NCI-H1105 (cell line): Measurements from ENCODE around the gene RBBP6.
"Not testable (repeated sequence)": the region's sequence is repeated elsewhere in the genome, so short reads cannot be mapped to it uniquely, and the experiment has no call there.

Source experiments
- DNase-seq: peaks from one replicate; lab custom pipeline; 2025; lab: John Stamatoyannopoulos, UW

Gene RBBP6

DNA sequence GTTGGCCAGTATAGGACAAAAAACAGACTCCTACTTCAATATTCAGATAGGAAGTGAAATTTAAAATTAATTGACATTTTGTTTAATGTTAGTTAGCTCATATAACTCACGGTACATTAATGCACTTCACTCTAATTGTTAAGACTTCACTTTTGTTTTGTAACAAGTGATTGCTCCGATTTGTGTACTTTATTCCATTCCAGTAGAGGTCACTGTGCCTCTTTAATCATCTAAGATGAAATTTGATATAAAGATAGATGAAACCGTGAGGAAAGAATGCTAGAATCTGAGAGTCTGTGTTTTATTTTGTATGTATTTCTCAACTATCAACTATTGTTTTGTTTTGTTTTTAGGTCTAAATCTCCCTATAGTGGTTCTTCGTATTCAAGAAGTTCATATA lies 29.0 kb downstream of the RBBP6 start:
- DNase-seq = no peak

DNA sequence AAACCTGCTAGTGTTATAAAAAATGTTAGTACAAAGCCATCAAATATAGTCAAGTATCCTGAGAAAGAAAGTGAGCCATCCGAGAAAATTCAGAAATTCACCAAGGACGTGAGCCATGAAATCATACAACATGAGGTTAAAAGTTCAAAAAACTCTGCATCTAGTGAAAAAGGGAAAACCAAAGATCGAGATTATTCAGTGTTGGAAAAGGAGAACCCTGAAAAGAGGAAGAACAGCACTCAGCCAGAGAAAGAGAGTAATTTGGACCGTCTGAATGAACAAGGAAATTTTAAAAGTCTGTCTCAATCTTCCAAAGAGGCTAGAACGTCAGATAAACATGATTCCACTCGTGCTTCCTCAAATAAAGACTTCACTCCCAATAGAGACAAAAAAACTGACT lies 31.7 kb downstream of the RBBP6 start:
- DNase-seq = no peak

DNA sequence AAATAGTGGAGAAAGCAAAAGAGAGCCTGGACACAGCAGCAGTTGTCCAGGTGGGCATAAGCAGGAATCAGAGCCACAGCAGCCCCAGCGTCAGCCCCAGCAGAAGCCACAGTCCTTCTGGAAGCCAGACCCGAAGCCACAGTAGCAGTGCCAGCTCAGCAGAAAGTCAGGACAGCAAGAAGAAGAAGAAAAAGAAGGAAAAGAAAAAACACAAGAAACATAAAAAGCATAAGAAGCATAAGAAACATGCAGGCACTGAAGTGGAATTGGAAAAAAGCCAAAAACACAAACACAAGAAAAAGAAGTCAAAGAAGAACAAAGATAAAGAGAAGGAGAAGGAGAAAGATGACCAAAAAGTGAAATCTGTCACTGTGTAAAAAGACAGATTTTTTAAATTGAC lies 32.7 kb downstream of the RBBP6 start:
- no peak for DNase-seq

DNA sequence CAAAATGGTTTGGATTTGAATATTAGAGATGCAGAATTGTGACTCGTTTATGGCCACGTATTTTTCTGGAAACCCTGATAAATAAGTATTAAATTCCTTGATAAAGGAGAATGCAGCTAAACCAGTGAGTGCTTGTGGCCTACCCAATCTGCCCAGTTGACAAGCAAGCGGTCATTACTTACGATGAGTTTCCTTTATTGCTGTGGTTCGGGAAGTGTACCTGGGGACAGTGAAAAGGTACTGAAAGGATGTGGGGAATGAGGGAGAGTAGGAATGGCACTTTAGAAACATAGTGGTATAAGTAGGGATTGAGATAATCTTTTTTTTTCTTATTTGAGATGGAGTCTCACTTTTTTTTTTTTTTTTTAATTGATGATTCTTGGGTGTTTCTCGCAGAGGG lies 33.8 kb downstream of the RBBP6 start:
- DNase-seq = no peak

DNA sequence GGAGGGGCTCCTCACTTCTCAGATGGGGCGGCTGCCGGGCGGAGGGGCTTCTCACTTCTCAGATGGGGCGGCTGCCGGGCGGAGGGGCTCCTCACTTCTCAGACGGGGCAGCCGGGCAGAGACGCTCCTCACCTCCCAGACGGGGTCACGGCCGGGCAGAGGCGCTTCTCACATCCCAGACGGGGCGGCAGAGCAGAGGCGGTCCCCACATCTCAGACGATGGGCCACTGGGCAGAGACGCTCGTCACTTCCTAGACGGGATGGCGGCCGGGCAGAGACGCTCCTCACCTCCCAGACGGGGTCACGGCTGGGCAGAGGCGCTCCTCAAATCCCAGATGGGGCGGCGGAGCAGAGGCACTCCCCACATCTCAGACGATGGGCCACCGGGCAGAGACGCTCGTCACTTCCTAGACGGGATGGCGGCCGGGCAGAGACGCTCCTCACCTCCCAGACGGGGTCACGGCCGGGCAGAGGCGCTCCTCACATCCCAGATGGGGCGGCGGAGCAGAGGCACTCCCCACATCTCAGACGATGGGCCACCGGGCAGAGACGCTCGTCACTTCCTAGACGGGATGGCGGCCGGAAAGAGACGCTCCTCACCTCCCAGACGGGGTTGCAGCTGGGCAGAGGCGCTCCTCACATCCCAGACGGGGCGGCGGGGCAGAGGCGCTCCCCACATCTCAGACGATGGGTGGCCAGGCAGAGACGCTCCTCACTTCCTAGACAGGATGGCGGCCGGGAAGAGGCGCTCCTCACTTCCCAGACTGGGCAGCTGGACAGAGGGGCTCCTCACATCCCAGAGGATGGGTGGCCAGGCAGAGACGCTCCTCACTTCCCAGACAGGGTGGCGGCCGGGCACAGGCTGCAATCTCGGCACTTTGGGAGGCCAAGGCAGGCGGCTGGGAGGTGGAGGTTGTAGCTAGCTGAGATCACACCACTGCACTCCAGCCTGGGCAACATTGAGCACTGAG lies 35.4 kb downstream of the RBBP6 start:
- DNase-seq = not testable (repeated sequence)

DNA sequence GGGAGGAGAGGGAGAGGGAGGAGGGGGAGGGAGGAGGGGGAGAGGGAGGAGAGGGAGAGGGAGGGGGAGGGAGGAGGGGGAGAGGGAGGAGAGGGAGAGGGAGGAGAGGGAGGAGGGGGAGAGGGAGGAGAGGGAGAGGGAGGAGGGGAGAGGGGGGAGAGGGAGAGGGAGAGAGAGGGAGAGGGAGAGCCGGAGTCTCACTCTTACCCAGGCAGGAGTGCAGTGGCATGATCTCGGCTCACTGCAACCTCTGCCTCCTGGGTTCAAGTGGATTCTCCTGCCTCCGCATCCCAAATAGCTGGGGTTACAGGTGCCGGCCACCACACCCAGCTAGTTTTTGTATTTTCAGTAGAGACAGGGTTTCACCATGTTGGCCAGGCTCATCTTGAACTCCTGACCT lies 36.4 kb downstream of the RBBP6 start:
- DNase-seq = not testable (repeated sequence)

DNA sequence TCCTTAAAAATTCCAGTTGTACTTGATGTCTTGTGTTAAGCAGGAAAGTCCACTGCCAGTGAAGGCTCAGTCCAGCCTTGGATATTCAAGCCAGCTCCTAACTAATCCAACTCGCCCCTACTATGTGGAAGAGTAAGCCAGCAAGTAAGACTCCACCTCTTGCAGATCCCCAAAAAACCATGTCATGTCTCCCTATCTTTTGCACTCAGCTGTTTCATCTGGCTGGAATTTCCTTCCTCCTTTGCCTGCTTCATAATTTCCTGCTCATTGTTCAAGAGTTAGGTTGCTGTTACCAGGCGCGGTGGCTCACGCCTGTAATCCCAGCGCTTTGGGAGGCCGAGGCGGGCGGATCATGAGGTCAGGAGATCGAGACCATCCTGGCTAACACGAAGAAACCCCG lies 37.8 kb downstream of the RBBP6 start:
- no peak for DNase-seq

DNA sequence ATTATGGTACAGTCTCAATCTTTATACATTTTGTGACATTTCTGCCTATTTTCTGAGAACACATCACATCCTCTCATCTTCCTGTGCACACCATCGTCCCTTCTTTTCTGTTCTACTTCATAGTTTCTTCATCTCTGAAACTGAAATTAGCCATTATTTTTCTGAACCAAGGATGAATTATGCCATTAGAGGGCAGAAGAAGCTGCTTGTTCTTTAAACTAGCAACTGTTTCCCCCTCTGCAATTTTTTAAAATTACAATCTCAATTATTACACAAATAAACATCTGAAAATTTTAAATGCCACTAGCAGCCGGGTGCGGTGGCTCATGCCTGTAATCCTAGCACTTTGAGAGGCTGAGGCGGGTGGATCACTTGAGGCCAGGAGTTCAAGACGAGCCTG lies 41.3 kb downstream of the RBBP6 start:
- DNase-seq = no peak

DNA sequence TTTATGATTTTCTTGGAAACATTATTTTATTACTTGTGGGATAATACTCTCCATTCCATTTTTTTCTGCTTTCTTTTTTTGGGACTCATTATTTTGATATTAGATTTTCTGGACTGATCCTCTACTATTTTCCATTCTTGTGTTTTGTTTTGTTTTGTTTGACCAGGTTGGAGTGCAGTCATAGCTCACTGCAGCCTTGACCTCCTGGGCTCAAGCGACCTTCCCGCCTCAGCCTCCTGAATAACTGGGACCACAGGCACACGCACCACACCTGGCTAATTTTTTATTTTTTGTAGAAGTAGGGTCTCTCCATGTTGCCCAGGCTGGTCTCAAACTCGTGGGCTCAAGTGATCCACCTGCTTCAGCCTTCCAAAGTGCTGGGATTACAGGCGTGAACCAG lies 44.1 kb downstream of the RBBP6 start:
- DNase-seq = no peak

DNA sequence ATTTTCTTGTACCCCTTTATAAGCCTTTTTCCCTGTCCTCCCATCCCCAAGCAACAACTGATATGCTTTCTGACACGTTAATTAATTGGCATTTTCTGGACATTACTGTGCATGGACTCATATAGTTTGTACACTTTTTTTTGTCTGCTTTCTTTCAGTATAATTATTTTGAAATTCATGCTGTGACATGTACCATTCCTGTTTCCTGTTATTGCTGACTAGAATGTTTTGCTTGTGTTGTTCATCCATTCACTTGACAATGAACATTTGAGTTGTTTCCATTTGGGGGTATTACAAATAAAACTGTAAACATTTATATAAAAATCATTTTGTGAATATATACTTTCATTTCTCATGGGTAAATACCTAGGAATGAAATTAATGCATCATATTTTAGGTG lies 50.6 kb downstream of the RBBP6 start:
- no peak for DNase-seq

DNA sequence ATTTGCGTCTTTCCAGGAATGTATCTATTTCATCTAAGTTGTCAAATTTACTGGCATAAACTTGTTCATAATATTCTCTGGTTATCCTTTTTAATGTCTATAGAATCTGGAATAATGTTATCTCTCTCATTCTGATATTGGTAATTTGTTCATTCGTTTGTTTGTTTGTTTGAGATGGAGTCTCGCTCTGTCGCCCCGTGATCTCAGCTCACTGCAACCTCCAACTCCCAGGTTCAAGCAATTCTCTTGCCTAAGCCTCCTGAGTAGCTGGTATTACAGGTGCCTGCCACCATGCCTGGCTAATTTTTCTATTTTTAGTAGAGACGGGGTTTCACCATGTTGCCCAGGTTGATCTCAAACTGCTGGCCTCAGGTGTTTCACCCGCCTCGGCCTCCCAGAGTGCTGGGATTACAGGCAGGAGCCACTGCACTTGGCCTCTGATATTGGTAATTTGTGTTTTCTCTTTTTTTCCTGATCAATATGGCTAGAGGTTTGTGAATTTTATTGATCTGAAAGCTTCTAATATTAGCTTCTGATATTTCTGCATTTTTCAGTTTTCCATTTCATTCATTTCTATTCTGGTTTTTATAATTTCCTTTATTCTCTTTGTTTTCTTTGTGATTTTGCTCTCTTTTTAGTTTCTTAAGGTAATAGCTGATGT lies 59.5 kb downstream of the RBBP6 start:
- no peak for DNase-seq

DNA sequence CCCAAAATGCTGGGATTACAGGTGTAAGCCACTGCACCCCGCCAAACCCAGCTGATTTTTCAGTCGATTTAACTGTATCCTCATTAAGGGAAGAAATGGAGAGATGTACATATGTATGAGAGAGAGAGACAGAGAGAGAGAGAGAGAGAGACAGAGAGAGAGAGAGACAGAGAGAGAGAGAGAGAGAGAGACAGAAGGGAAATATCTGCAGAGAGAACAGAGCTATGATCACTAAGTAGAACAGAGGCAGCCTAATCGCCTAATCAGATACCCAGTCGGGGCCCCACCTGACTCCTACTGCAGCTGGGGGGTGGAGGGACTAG lies 70.0 kb downstream of the RBBP6 start:
- no peak for DNase-seq

DNA sequence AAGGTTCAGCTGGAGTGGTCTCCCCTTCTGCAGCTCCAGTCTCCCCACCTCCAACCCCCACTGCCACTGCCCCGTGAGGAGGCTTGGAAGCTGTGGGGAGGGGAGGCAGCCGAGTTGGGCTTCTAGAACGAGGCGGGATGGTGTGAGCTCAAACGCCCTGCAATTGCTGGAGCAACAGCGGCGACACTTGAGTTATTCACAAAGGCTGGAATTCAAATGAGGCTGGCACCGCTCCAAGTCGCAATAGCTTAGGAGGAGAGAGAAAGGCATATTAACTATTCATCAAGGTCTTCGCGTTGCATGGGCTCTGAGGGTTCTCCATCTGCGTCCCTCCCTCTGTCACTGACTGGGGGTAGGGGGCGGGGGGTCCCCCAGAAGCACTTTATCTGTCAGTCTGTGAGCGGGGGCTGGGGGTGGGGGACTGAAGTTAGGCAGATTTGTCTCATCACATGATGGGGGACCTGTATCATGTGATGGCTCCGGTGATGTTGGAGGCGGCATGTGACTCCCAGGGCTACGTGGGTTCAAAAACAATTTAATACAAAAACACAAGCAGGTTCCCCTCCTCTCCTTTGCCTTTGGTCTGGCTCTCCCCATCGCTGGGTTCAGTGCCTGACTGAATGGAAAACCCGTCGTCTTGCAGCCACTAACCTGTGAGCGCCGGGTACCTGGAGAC lies 70.5 kb downstream of the RBBP6 start:
- DNase-seq = peak; percentile 77

DNA sequence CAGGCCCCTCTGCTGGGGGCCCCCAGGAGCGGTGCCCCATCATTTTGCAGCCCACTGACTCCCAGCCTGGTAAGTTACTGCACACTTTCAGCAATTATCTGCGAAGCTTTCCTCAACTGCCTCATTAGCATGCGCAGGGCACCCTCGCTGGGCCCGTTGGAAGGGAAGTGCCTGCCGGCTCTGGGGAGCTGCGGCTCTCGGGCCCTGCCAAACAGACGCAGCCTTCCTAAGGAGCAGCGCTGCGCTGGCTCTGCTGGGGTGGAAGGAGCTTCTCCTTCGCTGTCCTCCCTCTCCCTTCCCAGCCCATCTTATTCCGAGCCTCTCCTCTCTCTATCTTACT lies 71.0 kb downstream of the RBBP6 start:
- no peak for DNase-seq

DNA sequence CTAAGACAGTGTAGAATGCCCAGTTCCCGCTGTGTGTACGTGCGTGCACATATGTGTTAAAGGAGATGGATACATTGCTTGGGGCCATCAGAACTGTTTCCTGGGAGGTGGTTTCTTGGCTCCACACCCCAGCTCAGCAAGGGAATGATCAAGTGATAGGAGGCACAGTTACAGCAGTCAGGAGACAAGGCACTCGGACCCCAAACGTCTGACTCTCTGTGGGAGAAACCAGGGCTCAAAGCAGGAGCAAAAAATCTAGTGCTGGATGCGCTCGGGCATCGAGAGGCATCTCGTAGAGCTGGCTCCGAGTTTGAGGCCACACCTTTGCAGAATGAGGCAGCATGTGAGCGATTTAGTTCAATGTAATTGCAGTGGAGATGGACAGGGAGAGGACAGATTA lies 71.9 kb downstream of the RBBP6 start:
- no peak for DNase-seq

DNA sequence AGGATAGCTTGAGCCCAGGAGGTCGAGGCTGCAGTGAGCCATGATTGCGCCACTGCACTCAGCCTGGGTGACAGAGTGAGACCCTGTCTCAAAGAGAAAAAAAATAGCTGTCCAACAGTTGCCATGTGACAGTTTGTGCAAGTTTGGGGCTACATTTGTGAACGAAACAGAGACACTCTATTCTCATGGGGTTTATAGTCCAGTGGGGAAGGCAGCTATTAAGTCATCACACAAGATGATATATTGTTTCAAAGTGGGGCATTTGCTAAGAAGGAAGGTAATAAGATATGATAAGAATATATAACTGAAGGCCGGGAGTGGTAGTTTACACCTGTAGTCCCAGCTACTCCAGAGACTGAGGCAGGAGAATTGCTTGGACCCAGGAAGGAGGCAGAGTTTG lies 73.3 kb downstream of the RBBP6 start:
- no peak for DNase-seq

DNA sequence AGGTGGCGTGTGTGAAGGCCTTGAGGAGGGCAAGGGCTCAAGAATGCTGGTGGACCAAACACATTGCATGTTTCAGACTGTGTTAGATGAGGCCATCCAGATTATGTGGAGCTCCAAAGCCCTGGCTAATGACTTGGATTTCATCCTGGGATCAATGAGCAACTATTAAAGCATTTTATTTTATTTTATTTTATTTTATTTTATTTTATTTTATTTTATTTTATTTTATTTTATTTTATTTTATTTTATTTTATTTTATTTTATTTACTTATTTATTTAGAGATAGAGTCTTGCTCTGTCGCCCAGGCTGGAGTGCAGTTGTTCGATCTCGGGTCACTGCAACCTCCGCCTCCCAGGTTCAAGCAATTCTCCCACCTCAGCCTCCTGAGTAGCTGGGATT lies 73.9 kb downstream of the RBBP6 start:
- DNase-seq = not testable (repeated sequence)

DNA sequence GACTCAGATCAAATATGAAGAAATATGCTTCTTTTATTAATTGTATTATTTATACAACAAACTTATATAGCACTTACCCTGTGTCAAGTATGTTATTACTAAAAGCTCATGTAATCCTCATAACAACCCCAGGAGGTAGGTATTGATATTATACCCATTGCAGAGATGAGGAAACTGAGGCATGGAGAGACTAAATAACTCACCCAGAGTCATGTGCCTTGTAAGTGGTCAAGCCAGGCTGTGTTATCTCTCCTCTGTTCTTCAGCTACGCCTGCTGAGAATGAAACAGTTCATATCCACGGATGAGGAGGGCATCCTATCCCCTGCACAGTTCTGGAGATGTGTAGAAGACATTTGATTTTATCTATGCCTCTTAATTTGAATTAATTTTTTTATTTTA lies 78.1 kb downstream of the RBBP6 start:
- no peak for DNase-seq
